Prostate gland (tissue), 2 donors: Measurements from ENCODE around the gene KIF12. TPM values are rescaled to one million over a fixed set of nuclear protein-coding genes. Genes with fewer than 3 reads are reported as not detected.

Experiments used
- DNase-seq: peaks from one replicate; pipeline ENCODE4 v3.0.0-alpha.2; 2019; ENCODE audit warnings: low spot score
- H3K27ac ChIP-seq, 2 donors: fragments of 200-600 bp; sonication (generic); 2 replicates each; pipeline ENCODE4 v1.5.1; 2017 to 2019
- H3K27me3 ChIP-seq: fragments of 200-600 bp; sonication (generic); replicated peaks from 2 replicates; pipeline ENCODE4 v1.5.1; 2019; ENCODE audit not compliant: insufficient read depth
- H3K36me3 ChIP-seq, 2 donors: fragments of 200-600 bp; sonication (generic); 1 replicate in 1 of 2; 2 replicates in 1 of 2; pipeline versions ENCODE4 v1.5.1 to v1.8.1; 2017 to 2019
- H3K4me1 ChIP-seq: fragments of 200-600 bp; sonication (generic); replicated peaks from 2 replicates; pipeline ENCODE4 v1.5.1; 2019
- H3K4me3 ChIP-seq, 2 donors: fragments of 200-600 bp; sonication (generic); 2 replicates each; pipeline ENCODE4 v1.5.1; 2017 to 2019
- H3K9me3 ChIP-seq: fragments of 200-600 bp; sonication (generic); 2 replicates; pipeline ENCODE4 v1.5.1; 2017
- POLR2A ChIP-seq: fragments of 450-650 bp; IDR thresholded peaks from one replicate; pipeline ENCODE4 v1.6.1; 2016; ENCODE audit warnings: antibody characterized with exemption, mild to moderate bottlenecking
- POLR2AphosphoS5 ChIP-seq: sonication (generic); formaldehyde crosslinking; IDR thresholded peaks from one replicate; pipeline ENCODE4 v1.6.1; 2017; ENCODE audit warnings: antibody characterized with exemption
- WGBS: methylation state at CpG from one replicate; pipeline ENCODE4 v1.1.5; 2018; 5-methylcytosine and 5-hydroxymethylcytosine counted together
- intact Hi-C: fragments of 100-400 bp; cut with DNase I; formaldehyde crosslinking; loops from one replicate; pipeline ENCODE4 v1.14.2; 2022
- total RNA-seq, 2 donors: library from RNA; depleted of rRNA; stranded (reverse); fragments of >200 nt; gene quantifications; one replicate each; pipeline ENCODE4 v1.1.0, GENCODE V29; 2016
- TF ChIP-seq, protein P1 (sequence below), 4 experiments: fragments of 200-600 bp in 2 of 4; fragments of 450-650 bp in 2 of 4; sonication (generic) in 2 of 4; IDR thresholded peaks; 1 replicate in 3 of 4; 2 replicates in 1 of 4; pipeline ENCODE4 v1.5.1; 2016 to 2019; ENCODE audit warnings: antibody characterized with exemption in 4 of 4, mild to moderate bottlenecking in 2 of 4, moderate library complexity in 2 of 4

KIF12 gene
- total RNA-seq, 2 donors from 2014 or later: 8.4 to 21.5 TPM

DNA sequence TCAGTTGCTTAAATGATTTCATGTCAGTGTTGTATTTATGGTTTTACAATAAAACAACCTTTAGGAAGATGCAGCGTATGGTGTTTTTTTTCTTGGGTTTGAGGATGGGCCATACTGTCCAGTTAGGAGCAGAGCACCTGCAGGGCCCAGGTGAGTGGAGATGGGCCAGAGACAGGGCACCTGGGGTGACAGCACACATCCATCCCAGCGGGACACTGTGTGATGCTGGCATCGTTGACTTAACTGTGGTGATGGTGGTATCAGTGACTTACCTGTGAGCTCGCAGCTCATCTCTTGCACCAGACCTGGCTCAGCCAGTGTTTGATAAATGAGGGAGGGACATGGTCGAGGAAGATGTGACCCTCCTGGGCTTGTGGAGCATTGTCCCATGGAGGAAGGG, 42.6 kb downstream of the KIF12 start:
- no peaks in the 10 kb centered on the region for H3K9me3 ChIP-seq
- 82% methylated on average over 5 of the region's 5 CpGs for WGBS
- intact Hi-C loops: no loop called here

DNA sequence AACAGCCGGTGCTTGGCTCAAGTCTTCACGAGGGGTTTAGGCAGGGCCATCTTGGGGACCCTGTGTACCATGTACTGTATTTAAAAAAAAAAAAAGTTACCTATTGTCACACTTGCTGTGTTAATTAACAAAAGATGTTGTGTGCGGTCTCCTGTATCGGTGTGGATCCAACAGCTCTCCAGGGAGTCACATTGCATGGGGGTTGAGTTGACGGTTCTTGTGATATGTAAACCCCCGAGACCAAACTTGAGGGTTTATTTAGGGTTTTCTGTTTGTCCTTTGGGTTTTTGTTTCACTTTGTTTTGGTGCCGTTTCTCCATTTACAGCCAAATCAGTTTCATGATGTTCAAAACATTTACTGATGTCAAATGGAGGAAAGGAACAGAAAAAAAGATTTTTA, 43.2 kb downstream of the KIF12 start:
- WGBS: 65% methylated on average over 7 of the region's 7 CpGs
- no peak overlapping the region for H3K4me3 ChIP-seq
- H3K9me3 ChIP-seq: no peaks in the 10 kb centered on the region
- H3K27ac ChIP-seq: no peak overlapping the region
- intact Hi-C loops: no loop called here
- TF ChIP-seq, protein P1, sequence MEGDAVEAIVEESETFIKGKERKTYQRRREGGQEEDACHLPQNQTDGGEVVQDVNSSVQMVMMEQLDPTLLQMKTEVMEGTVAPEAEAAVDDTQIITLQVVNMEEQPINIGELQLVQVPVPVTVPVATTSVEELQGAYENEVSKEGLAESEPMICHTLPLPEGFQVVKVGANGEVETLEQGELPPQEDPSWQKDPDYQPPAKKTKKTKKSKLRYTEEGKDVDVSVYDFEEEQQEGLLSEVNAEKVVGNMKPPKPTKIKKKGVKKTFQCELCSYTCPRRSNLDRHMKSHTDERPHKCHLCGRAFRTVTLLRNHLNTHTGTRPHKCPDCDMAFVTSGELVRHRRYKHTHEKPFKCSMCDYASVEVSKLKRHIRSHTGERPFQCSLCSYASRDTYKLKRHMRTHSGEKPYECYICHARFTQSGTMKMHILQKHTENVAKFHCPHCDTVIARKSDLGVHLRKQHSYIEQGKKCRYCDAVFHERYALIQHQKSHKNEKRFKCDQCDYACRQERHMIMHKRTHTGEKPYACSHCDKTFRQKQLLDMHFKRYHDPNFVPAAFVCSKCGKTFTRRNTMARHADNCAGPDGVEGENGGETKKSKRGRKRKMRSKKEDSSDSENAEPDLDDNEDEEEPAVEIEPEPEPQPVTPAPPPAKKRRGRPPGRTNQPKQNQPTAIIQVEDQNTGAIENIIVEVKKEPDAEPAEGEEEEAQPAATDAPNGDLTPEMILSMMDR (IDR thresholded peaks at IDR 0.05): no peak
- TF ChIP-seq POLR2A (no peak), POLR2AphosphoS5 (no peak)
- DNase-seq: no peak
- H3K36me3 ChIP-seq: no peaks in the 10 kb centered on the region
- no peaks in the 10 kb centered on the region for H3K27me3 ChIP-seq
- no peaks in the 10 kb centered on the region for H3K4me1 ChIP-seq

More for the DNA sequence above, 42.6 kb downstream of the KIF12 start:
- H3K27me3 ChIP-seq: no peaks in the 10 kb centered on the region
- no peaks in the 10 kb centered on the region for H3K4me1 ChIP-seq
- TF ChIP-seq POLR2A (no peak), POLR2AphosphoS5 (no peak)
- TF ChIP-seq, protein P1 (IDR thresholded peaks at IDR 0.05): no peak
- no peaks in the 10 kb centered on the region for H3K36me3 ChIP-seq
- no peak overlapping the region for H3K4me3 ChIP-seq
- no peak overlapping the region for H3K27ac ChIP-seq
- DNase-seq: no peak

DNA sequence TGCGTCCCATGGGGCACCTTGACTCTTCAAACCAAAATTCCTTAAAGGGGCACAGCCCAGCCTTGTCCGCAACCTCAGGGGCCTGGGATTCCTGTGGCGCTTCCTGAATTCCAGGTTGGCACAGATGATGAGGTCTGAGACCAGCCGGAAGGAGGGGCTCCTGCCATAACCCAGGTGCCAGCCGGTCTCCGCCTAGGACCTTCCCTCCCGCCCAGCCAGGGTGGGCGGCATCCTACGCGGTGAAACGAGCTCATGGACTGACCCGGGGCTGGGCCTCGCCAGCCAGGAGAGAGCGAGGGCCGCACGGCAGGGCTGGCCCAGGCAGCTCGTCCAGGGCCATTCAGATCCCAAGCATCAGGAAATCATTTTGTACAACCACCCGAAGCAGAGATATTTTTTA, 44.0 kb downstream of the KIF12 start:
- intact Hi-C loops: no loop called here
- H3K27ac ChIP-seq: no peak overlapping the region
- H3K27me3 ChIP-seq: no peaks in the 10 kb centered on the region
- H3K9me3 ChIP-seq: no peaks in the 10 kb centered on the region
- DNase-seq: no peak
- no peak overlapping the region for H3K4me3 ChIP-seq
- WGBS: 88% methylated on average over 18 of the region's 18 CpGs
- TF ChIP-seq, protein P1 (IDR thresholded peaks at IDR 0.05): no peak
- no peak for TF ChIP-seq POLR2AphosphoS5
- no peak for TF ChIP-seq POLR2A
- no peaks in the 10 kb centered on the region for H3K4me1 ChIP-seq
- H3K36me3 ChIP-seq: no peaks in the 10 kb centered on the region

DNA sequence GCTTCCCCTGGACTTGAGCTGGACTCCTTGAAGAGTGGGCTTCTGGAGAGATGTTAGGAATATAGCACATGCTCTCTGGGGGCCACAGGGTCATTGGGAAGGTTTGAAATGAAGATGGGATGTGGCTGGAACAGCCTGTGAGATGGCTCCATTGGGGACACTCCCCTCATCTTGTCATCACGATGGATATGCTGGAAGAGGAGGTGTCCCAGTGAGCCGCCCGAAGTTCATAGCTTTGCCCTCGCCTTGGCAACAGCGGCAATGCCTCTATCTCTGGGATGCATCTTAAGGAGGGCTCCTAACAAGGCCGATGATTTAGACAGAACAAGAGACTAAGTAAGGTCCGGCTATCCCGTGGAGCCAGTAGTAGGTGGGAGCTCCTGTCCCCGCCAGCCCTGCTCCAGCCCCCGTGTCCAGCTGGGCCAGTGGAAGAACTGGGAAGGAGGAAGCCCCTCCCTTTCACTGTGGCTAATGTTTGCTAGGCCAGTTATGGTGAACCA, 44.9 kb downstream of the KIF12 start:
- H3K4me3 ChIP-seq: no peak overlapping the region
- H3K27ac ChIP-seq: no peak overlapping the region
- no peaks in the 10 kb centered on the region for H3K27me3 ChIP-seq
- no peak for DNase-seq
- no peaks in the 10 kb centered on the region for H3K9me3 ChIP-seq
- H3K36me3 ChIP-seq: peaks cover 0 to 4% of the 10 kb centered on the region in 2 donors
- WGBS: 80% methylated on average over 10 of the region's 10 CpGs
- TF ChIP-seq, protein P1 (IDR thresholded peaks at IDR 0.05): no peak
- TF ChIP-seq POLR2A (no peak), POLR2AphosphoS5 (no peak)
- no peaks in the 10 kb centered on the region for H3K4me1 ChIP-seq
- intact Hi-C loops: no loop called here

DNA sequence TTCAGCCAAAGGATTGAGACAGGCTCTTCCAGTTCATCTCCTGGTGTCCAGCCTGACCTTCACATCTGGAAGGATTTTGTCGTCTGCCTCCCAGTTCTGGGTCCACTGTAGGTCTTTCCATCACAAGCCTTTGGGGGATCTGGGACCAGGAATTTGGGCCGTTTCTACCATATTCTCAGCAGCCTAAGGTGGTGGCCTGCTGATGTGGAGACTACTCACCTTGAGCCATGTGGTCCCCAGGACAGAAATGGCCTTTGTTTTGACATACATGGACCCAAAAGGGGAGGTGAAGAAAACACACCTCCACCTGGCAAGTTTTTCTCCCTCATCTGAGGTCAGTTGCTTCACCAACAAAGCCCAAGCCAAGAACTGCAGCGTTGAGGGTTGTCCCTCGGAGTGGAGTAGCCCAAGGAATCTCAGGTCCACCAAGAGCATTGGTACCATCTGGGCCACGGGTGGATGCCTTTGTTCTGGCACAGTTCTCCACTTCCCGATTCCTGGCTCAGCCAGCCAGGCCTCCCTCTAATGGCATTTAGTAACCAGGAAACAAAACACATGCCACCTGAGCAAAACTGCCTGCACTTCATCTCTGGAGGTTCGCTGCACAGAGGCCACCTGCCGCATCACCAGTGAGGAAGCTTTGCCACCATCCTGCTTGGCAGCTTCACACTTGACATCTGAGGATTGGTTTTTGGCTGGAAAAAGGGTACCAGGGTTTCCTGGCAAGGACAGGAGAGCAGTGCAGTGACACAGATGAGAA, 45.7 kb downstream of the KIF12 start:
- intact Hi-C loops: no loop called here
- H3K27ac ChIP-seq: no peak overlapping the region
- no peaks in the 10 kb centered on the region for H3K9me3 ChIP-seq
- 79% methylated on average over 8 of the region's 8 CpGs for WGBS
- no peak for DNase-seq
- TF ChIP-seq POLR2AphosphoS5 (no peak), POLR2A (no peak)
- TF ChIP-seq, protein P1 (IDR thresholded peaks at IDR 0.05): no peak
- peaks cover 0 to 10% of the 10 kb centered on the region in 2 donors for H3K36me3 ChIP-seq
- H3K4me1 ChIP-seq: no peaks in the 10 kb centered on the region
- no peaks in the 10 kb centered on the region for H3K27me3 ChIP-seq
- no peak overlapping the region for H3K4me3 ChIP-seq
